Osteocyte (in vitro differentiated cells): ENCODE results near the gene ZFP91. TPM values are rescaled to one million over a fixed set of nuclear protein-coding genes. Genes with fewer than 3 reads are reported as not detected.

Experiments used
- DNase-seq: peaks from one replicate; pipeline ENCODE4 v3.0.0; 2021; ENCODE audit warnings: mixed read lengths; ENCODE audit not compliant: unreplicated experiment; ENCODE audit errors: extremely low spot score
- H3K27ac Mint-ChIP-seq: one replicate; pipeline ENCODE4 v1.8.0; 2021; ENCODE audit warnings: mild to moderate bottlenecking, mixed read lengths; ENCODE audit not compliant: unreplicated experiment
- H3K27me3 Mint-ChIP-seq: one replicate; pipeline ENCODE4 v1.8.0; 2021; ENCODE audit warnings: mixed read lengths; ENCODE audit not compliant: unreplicated experiment
- H3K36me3 Mint-ChIP-seq: one replicate; pipeline ENCODE4 v1.8.0; 2021; ENCODE audit warnings: mixed read lengths; ENCODE audit not compliant: unreplicated experiment
- H3K4me1 Mint-ChIP-seq: one replicate; pipeline ENCODE4 v1.8.0; 2021; ENCODE audit warnings: mixed read lengths; ENCODE audit not compliant: unreplicated experiment
- H3K4me3 Mint-ChIP-seq: one replicate; pipeline ENCODE4 v1.8.0; 2021; ENCODE audit warnings: mild to moderate bottlenecking, moderate library complexity, mixed read lengths; ENCODE audit not compliant: unreplicated experiment
- H3K9me3 Mint-ChIP-seq: one replicate; pipeline ENCODE4 v1.8.0; 2021; ENCODE audit warnings: mixed read lengths; ENCODE audit not compliant: unreplicated experiment
- total RNA-seq: library from RNA; stranded (reverse); gene quantifications from 2 replicates; pipeline ENCODE4 v1.2.1, GENCODE V29; 2021
- TF ChIP-seq, protein P1 (sequence below): fragments of 200-600 bp; sonication (generic); IDR thresholded peaks from 2 replicates; pipeline ENCODE4 v1.5.0; 2021; ENCODE audit warnings: antibody characterized with exemption, mild to moderate bottlenecking, moderate library complexity

ZFP91 gene
- total RNA-seq, 1 donor from 2014 or later, result 56.7 TPM

- no peak for DNase-seq
- H3K27ac Mint-ChIP-seq, result no peak overlapping the region
- peaks cover 5% of the 10 kb centered on the region for H3K9me3 Mint-ChIP-seq
- H3K36me3 Mint-ChIP-seq, result no peaks in the 10 kb centered on the region
- no peaks in the 10 kb centered on the region for H3K4me1 Mint-ChIP-seq
- peaks cover 43% of the 10 kb centered on the region for H3K27me3 Mint-ChIP-seq
- TF ChIP-seq, protein P1, sequence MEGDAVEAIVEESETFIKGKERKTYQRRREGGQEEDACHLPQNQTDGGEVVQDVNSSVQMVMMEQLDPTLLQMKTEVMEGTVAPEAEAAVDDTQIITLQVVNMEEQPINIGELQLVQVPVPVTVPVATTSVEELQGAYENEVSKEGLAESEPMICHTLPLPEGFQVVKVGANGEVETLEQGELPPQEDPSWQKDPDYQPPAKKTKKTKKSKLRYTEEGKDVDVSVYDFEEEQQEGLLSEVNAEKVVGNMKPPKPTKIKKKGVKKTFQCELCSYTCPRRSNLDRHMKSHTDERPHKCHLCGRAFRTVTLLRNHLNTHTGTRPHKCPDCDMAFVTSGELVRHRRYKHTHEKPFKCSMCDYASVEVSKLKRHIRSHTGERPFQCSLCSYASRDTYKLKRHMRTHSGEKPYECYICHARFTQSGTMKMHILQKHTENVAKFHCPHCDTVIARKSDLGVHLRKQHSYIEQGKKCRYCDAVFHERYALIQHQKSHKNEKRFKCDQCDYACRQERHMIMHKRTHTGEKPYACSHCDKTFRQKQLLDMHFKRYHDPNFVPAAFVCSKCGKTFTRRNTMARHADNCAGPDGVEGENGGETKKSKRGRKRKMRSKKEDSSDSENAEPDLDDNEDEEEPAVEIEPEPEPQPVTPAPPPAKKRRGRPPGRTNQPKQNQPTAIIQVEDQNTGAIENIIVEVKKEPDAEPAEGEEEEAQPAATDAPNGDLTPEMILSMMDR, result no peak
- H3K4me3 Mint-ChIP-seq, result no peak overlapping the region
These were observed 67.0 kb downstream of the ZFP91 start for GRCh38 chr11:58645854-58646253.

GRCh38 chr11:58647141-58647699, 68.4 kb downstream of the ZFP91 start:
- peaks cover 5% of the 10 kb centered on the region for H3K9me3 Mint-ChIP-seq
- H3K36me3 Mint-ChIP-seq, result no peaks in the 10 kb centered on the region
- H3K27ac Mint-ChIP-seq, result no peak overlapping the region
- H3K4me3 Mint-ChIP-seq, result no peak overlapping the region
- DNase-seq, result no peak
- peaks cover 45% of the 10 kb centered on the region for H3K27me3 Mint-ChIP-seq
- no peaks in the 10 kb centered on the region for H3K4me1 Mint-ChIP-seq
- TF ChIP-seq, protein P1, result no peak

DNA sequence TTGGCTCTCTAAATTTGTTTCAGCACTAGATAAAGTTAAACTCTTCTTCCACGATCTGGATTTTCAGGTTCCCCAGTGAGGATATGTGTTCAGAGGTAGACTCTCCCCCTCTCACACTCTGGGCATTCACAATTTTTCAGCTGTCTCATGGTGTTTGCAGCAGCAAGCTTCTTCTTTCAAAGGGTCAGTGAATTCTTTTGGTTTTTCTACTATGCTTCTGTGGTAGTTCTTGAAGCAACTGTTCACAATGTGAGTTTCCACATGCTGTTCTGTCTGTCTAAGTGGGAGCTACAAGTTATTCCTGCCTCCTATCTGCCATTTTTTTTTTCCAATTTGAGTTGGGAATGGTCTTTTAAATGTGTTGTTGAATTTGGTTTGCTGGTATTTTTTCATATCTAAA, 69.0 kb downstream of the ZFP91 start:
- H3K36me3 Mint-ChIP-seq, result no peaks in the 10 kb centered on the region
- TF ChIP-seq, protein P1, result no peak
- peaks cover 5% of the 10 kb centered on the region for H3K9me3 Mint-ChIP-seq

DNA sequence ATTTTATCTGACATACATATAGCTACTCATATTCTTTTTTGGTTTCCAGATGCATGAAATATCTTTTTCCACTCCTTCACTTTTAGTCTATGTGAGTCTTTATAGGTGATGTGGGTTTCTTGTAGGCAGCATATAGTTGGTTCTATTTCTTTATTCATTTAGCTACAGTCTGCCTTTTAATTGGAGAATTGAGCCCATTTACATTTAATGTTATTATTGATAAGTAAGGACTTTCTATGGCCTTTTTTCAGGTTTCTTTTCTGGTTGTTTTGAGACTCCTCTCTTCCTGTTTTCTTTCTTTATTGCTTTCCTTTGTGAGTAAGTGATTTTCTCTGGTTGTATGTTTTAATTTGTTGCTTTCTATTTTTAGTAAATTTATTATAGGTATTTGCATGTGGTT, 70.8 kb downstream of the ZFP91 start:
- TF ChIP-seq, protein P1, result no peak
- H3K27ac Mint-ChIP-seq, result no peak overlapping the region
- H3K9me3 Mint-ChIP-seq, result peaks cover 5% of the 10 kb centered on the region
- DNase-seq, result no peak
- H3K27me3 Mint-ChIP-seq, result peaks cover 47% of the 10 kb centered on the region
- peaks cover 2% of the 10 kb centered on the region for H3K4me1 Mint-ChIP-seq
- H3K36me3 Mint-ChIP-seq, result no peaks in the 10 kb centered on the region
- H3K4me3 Mint-ChIP-seq, result no peak overlapping the region

More for the DNA sequence above, 69.0 kb downstream of the ZFP91 start:
- no peaks in the 10 kb centered on the region for H3K4me1 Mint-ChIP-seq
- H3K4me3 Mint-ChIP-seq, result no peak overlapping the region
- H3K27ac Mint-ChIP-seq, result no peak overlapping the region
- peaks cover 45% of the 10 kb centered on the region for H3K27me3 Mint-ChIP-seq
- DNase-seq, result no peak

- H3K9me3 Mint-ChIP-seq, result peaks cover 5% of the 10 kb centered on the region
- DNase-seq, result no peak
- H3K27me3 Mint-ChIP-seq, result peaks cover 54% of the 10 kb centered on the region
- no peak overlapping the region for H3K4me3 Mint-ChIP-seq
- TF ChIP-seq, protein P1, result no peak
- H3K4me1 Mint-ChIP-seq, result peaks cover 2% of the 10 kb centered on the region
- no peak overlapping the region for H3K27ac Mint-ChIP-seq
- no peaks in the 10 kb centered on the region for H3K36me3 Mint-ChIP-seq
These were observed 71.6 kb downstream of the ZFP91 start for GRCh38 chr11:58650496-58650895.
